ENCODE measurements around the gene URB2. TPM values are rescaled to one million over a fixed set of nuclear protein-coding genes. Genes with fewer than 3 reads are reported as not detected.

URB2 gene
- total RNA-seq, 1 donor from 2014 or later: 10.3 TPM

DNA sequence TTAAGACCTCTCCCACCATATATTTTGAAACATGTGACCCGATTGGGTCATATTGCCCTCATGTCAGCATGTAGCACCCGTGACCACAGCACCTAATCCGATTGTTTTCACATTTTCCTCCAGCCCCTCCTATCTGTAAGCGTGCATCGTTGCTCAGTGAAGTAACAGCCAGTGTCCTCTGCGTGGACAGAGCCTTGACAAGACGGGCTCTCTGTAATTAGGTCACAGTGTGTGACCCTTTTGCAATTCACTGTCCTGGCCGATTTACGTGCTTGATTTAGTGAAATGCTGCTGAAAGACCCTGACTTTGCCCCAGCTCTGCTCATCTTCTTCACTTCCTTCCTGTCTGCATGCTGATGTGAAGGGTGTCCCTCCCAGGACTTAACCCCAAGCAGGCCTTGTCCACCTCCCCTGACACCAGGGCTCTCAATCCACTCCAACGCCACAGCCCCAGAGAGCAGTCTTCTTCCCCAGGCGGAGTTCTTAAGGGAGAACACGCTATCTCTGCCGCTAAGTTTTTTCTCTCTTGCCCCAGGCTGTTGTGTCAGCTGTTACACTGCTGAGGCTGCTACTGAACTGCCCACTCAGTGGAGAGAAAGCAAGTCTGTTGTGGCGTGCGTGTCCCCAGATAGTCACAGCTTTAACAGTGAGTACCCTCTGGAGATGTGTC is 19.4 kb downstream of the URB2 start:
- Histone ChIP-seq H3K4me3 (no peak overlapping the region), H2AFZ (replicated peaks) (no peak overlapping the region), H3F3A (ENCODE audit: low read depth) (no peaks in the 10 kb centered on the region), H3K4me2 (no peak overlapping the region), H3K9ac (no peak overlapping the region), H3K9me3 (ENCODE audit: low read depth) (no peaks in the 10 kb centered on the region), H4K20me1 (ENCODE audit: low read depth) (peaks cover 7% of the 10 kb centered on the region), H3K4me1 (no peaks in the 10 kb centered on the region), H3K27me3 (no peaks in the 10 kb centered on the region), H3K36me3 (peaks cover 6% of the 10 kb centered on the region), H3K79me2 (ENCODE audit: low read depth) (peaks cover 16% of the 10 kb centered on the region), H3K27ac (no peak overlapping the region)
- no peak for DNase-seq (ENCODE audit: low spot score)
- Mint-ChIP-seq H3K36me3 (peaks cover 24% of the 10 kb centered on the region), H3K27ac (peak overlapping the region; percentile 22), H3K9me3 (no peaks in the 10 kb centered on the region), H3K27me3 (ENCODE audit: insufficient read depth, low read depth) (no peaks in the 10 kb centered on the region), H3K4me1 (no peaks in the 10 kb centered on the region), H3K4me3 (no peak overlapping the region)
- TF ChIP-seq, protein P1, sequence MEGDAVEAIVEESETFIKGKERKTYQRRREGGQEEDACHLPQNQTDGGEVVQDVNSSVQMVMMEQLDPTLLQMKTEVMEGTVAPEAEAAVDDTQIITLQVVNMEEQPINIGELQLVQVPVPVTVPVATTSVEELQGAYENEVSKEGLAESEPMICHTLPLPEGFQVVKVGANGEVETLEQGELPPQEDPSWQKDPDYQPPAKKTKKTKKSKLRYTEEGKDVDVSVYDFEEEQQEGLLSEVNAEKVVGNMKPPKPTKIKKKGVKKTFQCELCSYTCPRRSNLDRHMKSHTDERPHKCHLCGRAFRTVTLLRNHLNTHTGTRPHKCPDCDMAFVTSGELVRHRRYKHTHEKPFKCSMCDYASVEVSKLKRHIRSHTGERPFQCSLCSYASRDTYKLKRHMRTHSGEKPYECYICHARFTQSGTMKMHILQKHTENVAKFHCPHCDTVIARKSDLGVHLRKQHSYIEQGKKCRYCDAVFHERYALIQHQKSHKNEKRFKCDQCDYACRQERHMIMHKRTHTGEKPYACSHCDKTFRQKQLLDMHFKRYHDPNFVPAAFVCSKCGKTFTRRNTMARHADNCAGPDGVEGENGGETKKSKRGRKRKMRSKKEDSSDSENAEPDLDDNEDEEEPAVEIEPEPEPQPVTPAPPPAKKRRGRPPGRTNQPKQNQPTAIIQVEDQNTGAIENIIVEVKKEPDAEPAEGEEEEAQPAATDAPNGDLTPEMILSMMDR (IDR thresholded peaks at IDR 0.05): no peak
- TF ChIP-seq EZH2phosphoT487 (IDR thresholded peaks at IDR 0.05) (no peak), EZH2 (IDR thresholded peaks at IDR 0.05) (no peak)

GRCh38 chr1:229648406-229648805 is 22.4 kb downstream of the URB2 start:
- Histone ChIP-seq H3K9me3 (ENCODE audit: low read depth) (no peaks in the 10 kb centered on the region), H3K27ac (no peak overlapping the region), H3K9ac (no peak overlapping the region), H3K4me3 (no peak overlapping the region), H3F3A (ENCODE audit: low read depth) (no peaks in the 10 kb centered on the region), H3K27me3 (no peaks in the 10 kb centered on the region), H3K4me2 (no peak overlapping the region), H4K20me1 (ENCODE audit: low read depth) (no peaks in the 10 kb centered on the region), H3K36me3 (peaks cover 6% of the 10 kb centered on the region), H2AFZ (replicated peaks) (no peak overlapping the region), H3K4me1 (no peaks in the 10 kb centered on the region), H3K79me2 (ENCODE audit: low read depth) (no peaks in the 10 kb centered on the region)
- TF ChIP-seq EZH2phosphoT487 (IDR thresholded peaks at IDR 0.05) (no peak), EZH2 (IDR thresholded peaks at IDR 0.05) (no peak)
- TF ChIP-seq, protein P1 (IDR thresholded peaks at IDR 0.05): no peak
- Mint-ChIP-seq H3K4me3 (no peak overlapping the region), H3K36me3 (peaks cover 27% of the 10 kb centered on the region), H3K27me3 (ENCODE audit: insufficient read depth, low read depth) (no peaks in the 10 kb centered on the region), H3K4me1 (no peaks in the 10 kb centered on the region), H3K9me3 (no peaks in the 10 kb centered on the region), H3K27ac (no peak overlapping the region)
- DNase-seq (ENCODE audit: low spot score): no peak

DNA sequence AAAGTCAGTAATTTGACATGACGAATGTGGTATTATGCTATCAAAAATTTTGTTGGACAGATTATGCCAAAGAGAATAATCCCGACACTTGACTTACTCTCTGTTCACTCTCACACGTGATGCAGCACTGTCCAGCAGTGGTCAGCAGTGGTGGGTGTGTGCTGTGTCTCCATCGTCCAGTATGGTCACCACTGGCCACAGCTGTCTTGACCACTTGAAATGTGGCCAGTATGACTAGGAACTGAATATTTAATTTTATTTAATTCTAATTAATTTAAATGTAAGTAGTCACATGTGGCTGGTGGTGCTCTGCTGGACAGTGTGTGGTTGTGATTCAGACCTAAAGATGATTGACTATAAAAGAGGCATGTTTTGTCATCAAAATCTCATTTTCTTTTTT is 24.0 kb downstream of the URB2 start:
- TF ChIP-seq, protein P1 (IDR thresholded peaks at IDR 0.05): no peak
- TF ChIP-seq EZH2phosphoT487 (IDR thresholded peaks at IDR 0.05): no peak
- no peak for TF ChIP-seq EZH2 (IDR thresholded peaks at IDR 0.05)
- H3K4me3 Mint-ChIP-seq: no peak overlapping the region
- H3K4me1 Mint-ChIP-seq: no peaks in the 10 kb centered on the region
- Histone ChIP-seq H3K36me3 (peaks cover 6% of the 10 kb centered on the region), H4K20me1 (ENCODE audit: low read depth) (no peaks in the 10 kb centered on the region), H3K9ac (no peak overlapping the region), H3K4me2 (no peak overlapping the region), H3K79me2 (ENCODE audit: low read depth) (no peaks in the 10 kb centered on the region), H3K9me3 (ENCODE audit: low read depth) (no peaks in the 10 kb centered on the region), H2AFZ (replicated peaks) (no peak overlapping the region), H3K4me1 (no peaks in the 10 kb centered on the region), H3K4me3 (no peak overlapping the region), H3K27ac (no peak overlapping the region), H3F3A (ENCODE audit: low read depth) (no peaks in the 10 kb centered on the region), H3K27me3 (no peaks in the 10 kb centered on the region)
- no peak overlapping the region for H3K27ac Mint-ChIP-seq
- H3K27me3 Mint-ChIP-seq (ENCODE audit: insufficient read depth, low read depth): peaks cover 4% of the 10 kb centered on the region
- H3K36me3 Mint-ChIP-seq: peaks cover 28% of the 10 kb centered on the region
- H3K9me3 Mint-ChIP-seq: no peaks in the 10 kb centered on the region
- no peak for DNase-seq (ENCODE audit: low spot score)

Data from neural progenitor cell (in vitro differentiated cells).